K562 (cell line): ENCODE data around the gene PDE9A. TPM values are rescaled to one million over a fixed set of nuclear protein-coding genes. Genes with fewer than 3 reads are reported as not detected.

ENCODE experiments used
- ATAC-seq: fragments of 200-7000 bp; cut with Tn5 transposase; 3 replicates; pipeline ENCODE4 v1.9.1; 2020; ENCODE audit warnings: moderate library complexity
- BruUV-seq: library from RNA; stranded (reverse); fragments of 400-500 nt; replicated peaks from 2 replicates; lab custom pipeline; 2021; lab: Mats Ljungman, UMichigan
- CTCF ChIA-PET: fragments of 300-600 bp; formaldehyde crosslinking; extraction: SDS; loops from one replicate; lab custom pipeline; 2021; ENCODE audit warnings: low intra/inter-chr PET ratio; lab: Yijun Ruan, JAX
- POLR2A ChIA-PET: fragments of 300-600, 350-650 bp; sonication (Branson Sonifier 250); formaldehyde crosslinking; extraction: SDS; loops from one replicate; lab custom pipeline; 2021; ENCODE audit warnings: antibody characterized with exemption, inconsistent platforms; lab: Yijun Ruan, JAX
- DNase-seq, 4 experiments: peaks; one replicate each; pipeline versions ENCODE4 v3.0.0 to v3.0.0-alpha.2; 2011 to 2018; ENCODE audit warnings: low spot score in 3 of 4, mixed read lengths in 3 of 4; ENCODE audit errors: extremely low read depth in 1 of 4
- FAIRE-seq: peaks from 2 replicates; lab custom pipeline; 2011; peaks lifted over from hg19 to GRCh38; lab: Jason Lieb, UNC
- H2AFZ ChIP-seq: 2 replicates; pipeline ENCODE4 v1.6.0; 2011; ENCODE audit warnings: low read depth, low read length, control low read depth, inconsistent platforms
- H3K27ac ChIP-seq: fragments of 200-600 bp; 3 replicates; pipeline ENCODE4 v1.8.0; 2011; ENCODE audit warnings: low read depth, mild to moderate bottlenecking, control low read depth, inconsistent platforms, low read length, moderate library complexity, mixed read lengths; ENCODE audit errors: extremely low read depth
- H3K27me3 ChIP-seq, 2 experiments: fragments of 300-600 bp in 1 of 2; 2 replicates in 1 of 2; 3 replicates in 1 of 2; pipeline versions ENCODE4 v1.6.0 to v1.8.0; 2011; ENCODE audit warnings: inconsistent platforms in 2 of 2, low read length in 2 of 2, mild to moderate bottlenecking in 1 of 2, mixed read lengths in 1 of 2, moderate library complexity in 1 of 2; ENCODE audit not compliant: control insufficient read depth in 2 of 2, insufficient read depth in 2 of 2
- H3K36me3 ChIP-seq: fragments of 300-600 bp; 3 replicates; pipeline ENCODE4 v1.8.0; 2011; ENCODE audit warnings: mild to moderate bottlenecking, low read length, inconsistent platforms; ENCODE audit not compliant: control insufficient read depth, insufficient read depth
- H3K4me1 ChIP-seq, 2 experiments: fragments of 200-600 bp in 1 of 2; replicated peaks in 1 of 2; 2 replicates in 1 of 2; 3 replicates in 1 of 2; pipeline versions ENCODE4 v1.5.1 to v1.8.0; 2011; ENCODE audit warnings: inconsistent platforms in 2 of 2, low read length in 2 of 2, mild to moderate bottlenecking in 1 of 2, mixed read lengths in 1 of 2, moderate library complexity in 1 of 2; ENCODE audit not compliant: control insufficient read depth in 2 of 2, insufficient read depth in 2 of 2
- H3K4me2 ChIP-seq: 2 replicates; pipeline ENCODE4 v1.6.1; 2011; ENCODE audit warnings: low read length, control low read depth, inconsistent platforms, mixed read lengths; ENCODE audit not compliant: insufficient read depth
- H3K4me3 ChIP-seq: fragments of 200-600 bp; sonication (generic), shearing (Covaris generic); 2 replicates; pipeline ENCODE4 v1.5.1; 2016; ENCODE audit warnings: control low read depth, inconsistent platforms
- H3K79me2 ChIP-seq: fragments of 200-600 bp; 3 replicates; pipeline ENCODE4 v1.8.0; 2011; ENCODE audit warnings: low read length, inconsistent platforms; ENCODE audit not compliant: control insufficient read depth, insufficient read depth
- H3K9ac ChIP-seq, 2 experiments: 2 replicates each; pipeline versions ENCODE4 v1.6.0 to v1.6.1; 2011; ENCODE audit warnings: low read depth in 2 of 2, low read length in 2 of 2, control low read depth in 1 of 2, inconsistent platforms in 1 of 2, mild to moderate bottlenecking in 1 of 2, mixed read lengths in 1 of 2; ENCODE audit not compliant: insufficient read depth in 1 of 2
- H3K9me1 ChIP-seq: one replicate; pipeline ENCODE4 v1.6.0; 2011; ENCODE audit warnings: inconsistent platforms, mild to moderate bottlenecking, low read length, moderate library complexity; ENCODE audit not compliant: control insufficient read depth, insufficient read depth
- H3K9me3 ChIP-seq: replicated peaks from 2 replicates; pipeline ENCODE4 v1.5.1; 2011; ENCODE audit warnings: low read depth, low read length, inconsistent platforms; ENCODE audit not compliant: control insufficient read depth, insufficient read depth
- H4K20me1 ChIP-seq: replicated peaks from 2 replicates; pipeline ENCODE4 v1.6.1; 2011; ENCODE audit warnings: low read length, inconsistent platforms, mixed read lengths; ENCODE audit not compliant: control insufficient read depth, insufficient read depth
- DACH1 ChIP-seq: fragments of 450-650 bp; IDR thresholded peaks from 2 replicates; pipeline ENCODE4 v1.6.1; 2018; ENCODE audit not compliant: partially characterized antibody
- FOXP1 ChIP-seq: sonication (generic); formaldehyde crosslinking; IDR thresholded peaks from 2 replicates; pipeline ENCODE4 v1.8.0; 2022; ENCODE audit warnings: mild to moderate bottlenecking, missing genetic modification reagents
- GTF2F1 ChIP-seq: IDR thresholded peaks from 2 replicates; pipeline ENCODE4 v1.6.1; 2011; ENCODE audit warnings: low read depth, low read length, improper control_type of control experiment
- KDM4B ChIP-seq, 2 experiments: fragments of 450-650 bp in 1 of 2; sonication (generic) in 1 of 2; IDR thresholded peaks; 2 replicates each; pipeline ENCODE4 v1.6.1; 2016 to 2017; ENCODE audit warnings: borderline replicate concordance in 2 of 2, antibody characterized with exemption in 1 of 2, low read depth in 1 of 2, mild to moderate bottlenecking in 1 of 2
- POLR2AphosphoS2 ChIP-seq: IDR thresholded peaks from 2 replicates; pipeline ENCODE4 v1.6.1; 2012; ENCODE audit warnings: low read length, improper control_type of control experiment
- SMARCB1 ChIP-seq: IDR thresholded peaks from 2 replicates; pipeline ENCODE4 v1.6.1; 2011; ENCODE audit warnings: improper control_type of control experiment, low read depth; ENCODE audit not compliant: insufficient read length
- TBL1XR1 ChIP-seq, 2 experiments: IDR thresholded peaks; 2 replicates each; pipeline ENCODE4 v1.6.1; 2012; ENCODE audit warnings: improper control_type of control experiment in 2 of 2, low read length in 2 of 2, mild to moderate bottlenecking in 1 of 2
- TFAP4 ChIP-seq: sonication (generic); formaldehyde crosslinking; IDR thresholded peaks from 2 replicates; pipeline ENCODE4 v1.8.0; 2022; ENCODE audit warnings: missing genetic modification reagents, mild to moderate bottlenecking, moderate library complexity, borderline replicate concordance
- ZFX ChIP-seq: sonication (generic); formaldehyde crosslinking; IDR thresholded peaks from 2 replicates; pipeline ENCODE4 v1.8.0; 2022; ENCODE audit warnings: mild to moderate bottlenecking, missing genetic modification reagents, moderate library complexity
- ZNF121 ChIP-seq: sonication (generic); formaldehyde crosslinking; conservative IDR thresholded peaks from 2 replicates; pipeline ENCODE4 v1.8.0; 2022; ENCODE audit warnings: missing genetic modification reagents
- WGBS: fragments of 100-300 bp; shearing (Covaris generic); methylation state at CpG from one replicate; pipeline ENCODE4 v1.1.6; 2016; ENCODE audit warnings: low coverage, mixed read lengths; ENCODE audit not compliant: insufficient coverage; ENCODE audit errors: missing lambda C conversion rate; 5-methylcytosine and 5-hydroxymethylcytosine counted together
- in situ Hi-C: fragments of 300-500 bp; cut with MboI; formaldehyde crosslinking; loops from 4 replicates; pipeline ENCODE4 v1.15.0; 2018; ENCODE audit warnings: inconsistent platforms, mixed read lengths
- intact Hi-C: fragments of 100-400 bp; cut with micrococcal nuclease; formaldehyde crosslinking; loops from 2 replicates; pipeline ENCODE4 v1.14.2; 2022
- polyA plus RNA-seq, 8 experiments: library from polyadenylated mRNA; depleted of rRNA in 4 of 8; stranded (reverse) in 5 of 8; unstranded in 3 of 8; fragments of >200 nt; fragmentation: Nextera tagmentation in 2 of 8; fragmentation: Illumina TruSeq in 1 of 8; extraction: Ambion mirVana in 2 of 8; extraction: Trizol in 1 of 8; gene quantifications; 2 replicates each; pipeline versions ENCODE4 v1.2.1 to v1.2.3, GENCODE V29; 2011 to 2014; ENCODE audit warnings: inconsistent platforms in 1 of 8, missing spikeins in 1 of 8
- total RNA-seq, 7 experiments: library from RNA; depleted of rRNA in 6 of 7; stranded (reverse); fragments of >200 nt in 6 of 7; fragmentation: Illumina TruSeq in 2 of 7; extraction: Trizol in 2 of 7; gene quantifications; 2 replicates each; pipeline versions ENCODE4 v1.2.1 to v1.2.3, GENCODE V29; 2011 to 2021; ENCODE audit warnings: low replicate concordance in 1 of 7

The PDE9A gene
- total and polyA plus RNA-seq, 9 of the 15 experiments (the other 6 are each of a cell fraction or from before 2014, with no cell fraction given) = 0.07 to 0.27 TPM; not detected in 7

GRCh38 chr21:42638266-42638863, 15.1 kb upstream of the PDE9A start:
- H3K79me2 ChIP-seq = no peaks in the 10 kb centered on the region
- H3K27me3 ChIP-seq = peaks cover 31 to 51% of the 10 kb centered on the region in 2 experiments
- no peak overlapping the region for H2AFZ ChIP-seq
- no TSS peak for BruUV-seq
- intact Hi-C loops = no loop called here
- H3K9ac ChIP-seq = no peak overlapping the region
- no peaks in the 10 kb centered on the region for H3K9me1 ChIP-seq
- no peak for DNase-seq
- no peaks in the 10 kb centered on the region for H3K9me3 ChIP-seq
- in situ Hi-C loops = no loop called here
- WGBS = under 1% methylated on average over 17 of the region's 19 CpGs
- ChIA-PET CTCF (no interaction called here), POLR2A (interaction anchor here (0.6 kb wide), 1 partner anchor 14 kb away, joined by 3 read pairs; no protein-coding TSS in a partner anchor)
- no peak overlapping the region for H3K4me2 ChIP-seq
- FAIRE-seq = no peak
- H4K20me1 ChIP-seq = peaks cover 3% of the 10 kb centered on the region; the same call in 1 of the 2 replicates
- no peaks in the 10 kb centered on the region for H3K36me3 ChIP-seq
- no peak overlapping the region for H3K4me3 ChIP-seq
- no peak for ATAC-seq
- TF ChIP-seq FOXP1 (no peak), KDM4B (IDR thresholded peaks at IDR 0.05; ENCODE audit: borderline replicate concordance in 2 of 2, low read depth in 1 of 2) (no peak), POLR2AphosphoS2 (no peak), SMARCB1 (no peak), TFAP4 (no peak), TBL1XR1 (IDR thresholded peaks at IDR 0.05; ENCODE audit: low read length in 2 of 2) (no peak), ZNF121 (CRISPR knock-in tag) (no peak), DACH1 (no peak), GTF2F1 (no peak), ZFX (CRISPR knock-in tag) (no peak)
- H3K4me1 ChIP-seq = peaks cover 0 to 2% of the 10 kb centered on the region in 2 experiments; a peak in 1 of 5 replicates
- no peak overlapping the region for H3K27ac ChIP-seq
